Mucosa of gallbladder (tissue), 1 donor: ENCODE measurements around the gene OR56A5. TPM values are rescaled to one million over a fixed set of nuclear protein-coding genes. Genes with fewer than 3 reads are reported as not detected.
"Not testable (repeated sequence)": the region's sequence is repeated elsewhere in the genome, so short reads cannot be mapped to it uniquely, and the experiment has no call there.

Source experiments
- DNase-seq: peaks from one replicate; pipeline ENCODE4 v3.0.0-alpha.2; 2020; ENCODE audit warnings: low spot score
- total RNA-seq: library from RNA; stranded (reverse); gene quantifications from one replicate; pipeline ENCODE4 v1.2.1, GENCODE V29; 2021
- donor health status: DM: no; HTN: no; CAD: no.

OR56A5 gene, protein sequence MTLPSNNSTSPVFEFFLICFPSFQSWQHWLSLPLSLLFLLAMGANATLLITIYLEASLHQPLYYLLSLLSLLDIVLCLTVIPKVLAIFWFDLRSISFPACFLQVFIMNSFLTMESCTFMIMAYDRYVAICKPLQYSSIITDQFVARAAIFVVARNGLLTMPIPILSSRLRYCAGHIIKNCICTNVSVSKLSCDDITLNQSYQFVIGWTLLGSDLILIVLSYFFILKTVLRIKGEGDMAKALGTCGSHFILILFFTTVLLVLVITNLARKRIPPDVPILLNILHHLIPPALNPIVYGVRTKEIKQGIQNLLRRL
- total RNA-seq = not detected

DNA sequence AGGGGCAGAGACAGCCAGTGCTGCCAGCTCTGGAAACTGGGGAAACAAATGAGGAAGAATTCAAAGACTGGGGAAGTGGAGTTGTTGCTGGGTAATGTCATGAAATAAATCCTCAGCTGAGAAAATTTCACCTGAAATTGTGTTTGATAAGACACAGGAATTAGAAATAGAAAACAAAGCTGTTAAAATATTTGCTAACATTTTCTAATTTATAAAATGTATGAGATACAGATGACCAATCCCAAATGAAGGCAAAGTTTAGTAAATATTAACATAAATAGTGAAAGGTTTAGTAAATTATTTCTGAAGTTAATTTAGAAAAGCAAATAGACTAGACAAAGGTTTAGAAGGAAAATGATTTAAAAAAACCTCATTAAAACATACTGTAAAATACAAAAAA, at the start of gene OR56A5:
Gene OR56A5 (minus strand): TSS at position 101 of the 400 bp plus-strand sequence. CDS start 0 bp downstream, at position 101.
- DNase-seq = no peak

DNA sequence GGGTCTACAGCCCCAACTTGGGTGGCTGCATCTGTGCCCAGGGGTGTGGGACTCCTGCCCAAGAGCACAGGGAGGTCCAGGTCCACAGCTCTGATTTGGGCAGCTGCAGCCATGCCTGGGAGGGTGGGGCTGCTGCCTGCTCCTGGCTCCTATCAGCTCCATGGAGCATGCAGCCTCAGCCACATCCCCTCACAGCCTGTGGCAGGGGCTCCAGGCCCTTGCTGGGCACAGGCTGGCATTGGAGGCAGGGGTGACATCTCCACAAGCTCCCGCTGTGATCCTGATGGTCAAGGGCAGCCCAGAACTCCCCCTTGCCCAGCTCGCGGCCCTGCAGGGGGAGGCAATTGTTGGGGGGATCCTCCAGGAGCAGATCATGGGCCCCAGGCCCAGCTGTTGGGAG, 44.7 kb upstream of the OR56A5 start:
- DNase-seq = no peak

DNA sequence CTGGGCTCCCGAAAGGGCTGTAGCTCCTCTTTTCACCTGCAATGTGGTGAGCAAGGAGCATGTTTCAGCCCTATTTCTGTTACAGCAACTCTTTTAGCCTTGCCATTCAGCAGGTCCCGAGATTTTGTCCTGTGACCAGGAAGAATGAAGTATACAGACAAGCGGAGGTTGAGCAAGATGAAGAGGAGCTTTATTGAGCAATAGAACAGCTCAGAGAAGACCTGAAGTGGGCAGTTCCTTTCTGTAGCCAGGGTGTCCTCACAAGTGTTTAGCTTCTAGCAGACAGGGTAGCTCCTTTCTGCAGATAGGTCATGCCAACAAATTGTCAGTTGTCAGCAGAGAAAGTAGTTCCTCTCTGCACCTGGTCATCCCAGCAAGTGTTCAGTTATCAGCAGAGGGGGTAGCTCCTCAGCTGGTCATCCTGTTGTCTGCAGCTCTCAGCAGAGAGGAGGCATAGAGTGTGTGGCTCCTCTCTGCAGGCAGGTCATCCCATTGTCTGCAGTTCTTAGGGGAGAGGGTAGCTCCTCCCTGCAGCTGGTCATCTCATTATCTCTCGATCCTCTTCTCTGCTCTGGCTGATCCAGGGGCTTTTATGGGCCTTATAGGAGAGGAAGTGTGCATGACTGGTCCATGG, 43.9 kb upstream of the OR56A5 start:
- DNase-seq = no peak

DNA sequence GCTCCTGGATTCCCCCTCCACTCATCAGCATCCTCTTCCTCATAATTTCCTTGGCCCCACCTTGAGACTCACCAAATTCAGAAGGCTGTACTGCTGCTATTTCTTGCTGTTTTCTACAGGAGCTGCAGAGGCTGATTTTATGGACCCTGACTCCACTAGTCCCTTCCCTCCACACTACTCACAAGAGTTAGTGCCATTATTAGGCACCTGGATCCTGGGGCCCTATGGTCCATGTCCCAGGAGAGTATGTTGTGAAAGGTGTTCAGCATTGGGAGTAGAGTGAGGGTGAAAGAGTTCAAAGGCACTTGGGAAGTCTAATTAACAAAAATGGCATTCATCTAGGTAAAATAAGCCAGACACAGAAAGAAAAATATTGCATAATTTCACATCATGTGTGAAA, 38.6 kb upstream of the OR56A5 start, which contains the start of gene OR56A4:
Gene OR56A4 (minus strand): TSS at position 101 of the 400 bp plus-strand sequence. CDS start 3,954 bp downstream, outside the sequence.
- DNase-seq = no peak

DNA sequence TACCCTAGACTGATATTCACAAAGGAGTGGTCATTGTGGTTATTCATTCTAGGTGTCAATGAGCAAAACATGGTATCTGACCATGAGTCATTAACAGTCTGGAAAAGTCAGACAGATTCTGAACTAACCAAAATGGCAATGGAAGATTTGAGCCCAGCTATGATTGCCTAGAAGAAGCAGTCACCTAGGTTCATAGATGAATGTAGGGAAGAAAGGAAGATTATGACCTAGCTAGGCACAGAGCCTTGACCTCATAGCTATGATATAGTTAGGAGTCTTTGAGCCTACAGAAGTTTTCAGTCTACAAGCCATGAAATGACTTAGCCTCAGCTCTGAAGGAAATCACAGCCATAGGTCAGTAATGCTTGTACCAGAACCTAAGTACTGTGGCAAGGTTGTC, 38.1 kb upstream of the OR56A5 start:
- no peak for DNase-seq

DNA sequence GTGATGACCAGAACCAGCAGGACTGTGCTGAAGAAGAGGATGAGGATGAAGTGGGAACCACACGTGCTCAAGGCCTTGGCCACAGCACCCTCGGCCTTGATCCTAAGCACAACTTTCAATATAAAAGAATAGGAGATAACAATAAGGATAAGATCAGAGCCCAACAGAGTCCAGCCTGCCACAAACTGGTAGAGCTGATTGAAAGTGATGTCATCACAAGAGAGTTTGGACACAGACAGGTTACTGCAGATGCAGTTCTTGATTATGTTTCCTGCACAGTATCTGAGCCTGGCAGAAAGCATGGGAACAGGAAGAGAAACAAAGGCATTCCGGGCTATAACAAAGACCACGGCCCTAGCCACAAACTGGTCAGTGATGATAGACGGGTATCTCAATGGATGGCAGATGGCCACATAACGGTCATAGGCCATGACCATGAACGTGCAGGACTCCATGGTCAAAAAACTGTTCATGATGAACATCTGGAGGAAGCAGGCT, 34.0 kb upstream of the OR56A5 start:
- DNase-seq = no peak

DNA sequence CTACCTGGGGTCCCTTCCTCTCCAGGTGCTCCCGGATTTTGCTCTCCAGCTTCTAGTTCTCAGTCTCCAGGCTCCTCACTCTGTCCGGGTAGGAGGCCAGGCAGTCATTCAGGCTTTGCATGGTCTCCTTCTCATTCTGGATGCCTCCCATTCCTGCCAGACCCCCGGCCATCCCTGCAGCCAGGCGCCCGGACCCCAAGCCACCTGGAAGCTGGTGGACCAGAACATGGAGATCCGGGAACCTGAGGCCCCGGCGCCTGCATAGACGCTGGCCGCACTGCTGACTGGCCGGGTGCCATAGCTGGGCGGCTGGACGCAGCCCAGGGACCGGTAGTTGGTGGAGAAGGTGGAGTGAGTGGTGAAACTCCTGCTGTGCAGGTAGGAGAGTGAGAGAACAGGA, 26.5 kb upstream of the OR56A5 start:
- no peak for DNase-seq

DNA sequence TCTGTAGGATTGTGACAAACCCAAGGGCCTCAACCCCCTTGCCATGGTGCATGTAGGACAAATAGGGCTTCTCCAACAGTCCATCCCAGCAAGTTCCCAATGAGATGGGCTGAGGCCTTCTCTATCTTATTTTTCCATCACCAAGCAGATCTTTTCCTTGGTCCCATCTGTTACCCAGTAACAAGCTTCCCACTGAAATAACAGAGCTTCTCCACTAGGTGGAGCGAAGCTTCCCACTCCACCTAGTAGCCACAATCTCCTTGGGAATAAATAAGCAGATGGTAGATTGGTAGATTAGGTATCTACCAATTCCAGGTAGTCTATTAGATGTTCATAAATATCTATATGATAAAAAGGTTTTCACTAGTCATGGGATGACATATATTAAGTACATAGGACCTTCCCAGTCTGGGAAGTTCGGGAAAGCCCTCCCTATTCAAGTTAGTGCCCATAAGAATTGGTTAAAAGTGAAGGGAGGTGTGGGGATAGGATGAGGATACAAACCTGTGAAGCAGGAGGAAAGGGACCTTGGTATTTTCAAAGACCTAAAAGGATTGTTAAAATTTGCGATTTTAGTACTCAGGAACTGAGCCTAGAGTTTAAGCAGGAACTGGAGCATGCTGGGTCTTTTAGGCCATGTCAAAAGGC, 24.4 kb upstream of the OR56A5 start:
- DNase-seq = no peak

DNA sequence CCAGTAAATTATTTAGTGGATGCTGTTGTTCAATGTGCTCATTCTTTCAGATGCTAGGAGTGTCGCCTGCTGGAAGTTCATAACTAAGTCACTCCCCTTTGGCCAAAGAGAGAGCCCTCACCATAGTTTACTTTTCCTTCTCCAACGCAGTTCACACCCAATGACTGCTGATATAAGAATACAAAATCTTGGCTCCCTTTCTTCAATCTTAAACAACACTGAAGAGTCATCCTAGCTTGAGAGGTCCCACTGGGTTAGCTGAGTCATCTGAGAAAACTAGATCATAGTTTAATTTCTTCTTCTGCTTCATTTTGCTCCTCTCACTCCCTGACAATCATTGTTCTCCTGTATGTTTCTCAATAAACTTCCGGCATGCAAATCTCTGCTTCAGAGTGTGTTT, 23.9 kb upstream of the OR56A5 start:
- DNase-seq = no peak

DNA sequence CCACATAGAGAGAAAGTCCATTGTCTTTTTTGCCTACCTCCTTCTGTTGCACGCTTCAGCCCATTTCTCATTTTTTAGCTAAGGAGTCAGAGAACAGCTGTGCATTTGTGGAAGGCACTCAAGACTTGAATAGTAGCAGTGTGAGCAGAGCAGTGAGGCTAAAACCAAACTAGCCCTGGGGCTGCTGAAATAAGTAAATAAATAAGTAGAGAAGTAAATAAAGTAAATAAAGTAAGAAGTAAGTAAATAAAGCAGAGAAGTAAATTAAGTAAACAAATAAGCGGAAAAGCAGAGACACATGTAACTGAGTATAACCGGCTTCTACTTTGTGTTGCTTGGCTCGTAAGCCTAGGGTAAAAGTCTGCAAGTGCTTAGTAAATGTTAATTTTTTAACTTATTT, 20.9 kb upstream of the OR56A5 start:
- DNase-seq = no peak

DNA sequence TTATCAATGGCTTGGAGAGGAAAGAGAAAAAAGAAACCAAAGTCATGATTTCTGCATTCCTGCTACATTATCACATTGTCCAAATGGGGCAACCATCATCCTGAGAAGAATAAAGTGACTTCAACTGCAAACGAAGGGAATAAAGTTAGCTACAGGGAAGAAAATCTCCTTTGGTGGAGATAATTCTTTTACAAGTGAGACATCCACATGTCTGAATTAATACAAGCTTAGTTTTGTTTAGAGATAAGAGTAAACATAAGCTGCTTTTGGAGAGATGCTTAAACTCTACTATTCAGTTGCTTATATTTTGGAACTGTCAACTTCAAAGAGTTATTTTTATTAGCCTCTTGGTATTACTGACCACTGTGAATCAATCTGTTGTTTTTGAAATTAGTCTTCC, 18.6 kb upstream of the OR56A5 start, which contains the start of gene OR52L1:
Gene OR52L1 (minus strand): TSS at position 101 of the 400 bp plus-strand sequence. CDS start 55 bp downstream, at position 46.
- DNase-seq = no peak

DNA sequence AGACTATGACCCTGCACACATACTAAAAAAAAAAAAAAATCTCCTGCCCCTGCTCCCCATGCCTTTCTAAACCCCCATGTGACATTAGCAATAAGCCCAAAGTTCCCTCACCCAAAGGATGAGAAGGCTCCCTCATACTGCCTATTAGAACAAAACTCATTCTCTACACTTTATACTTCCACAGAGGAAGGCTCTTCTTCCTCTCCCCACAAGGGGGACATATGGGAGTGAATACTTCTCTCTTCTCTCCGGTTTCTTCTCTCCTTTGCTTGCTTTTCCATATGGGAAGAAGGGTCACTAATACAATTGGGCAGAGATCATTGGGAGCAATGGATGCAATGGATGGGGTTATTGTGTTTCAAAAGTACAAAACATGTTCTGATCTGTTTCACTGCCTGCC, 15.1 kb upstream of the OR56A5 start:
- no peak for DNase-seq

DNA sequence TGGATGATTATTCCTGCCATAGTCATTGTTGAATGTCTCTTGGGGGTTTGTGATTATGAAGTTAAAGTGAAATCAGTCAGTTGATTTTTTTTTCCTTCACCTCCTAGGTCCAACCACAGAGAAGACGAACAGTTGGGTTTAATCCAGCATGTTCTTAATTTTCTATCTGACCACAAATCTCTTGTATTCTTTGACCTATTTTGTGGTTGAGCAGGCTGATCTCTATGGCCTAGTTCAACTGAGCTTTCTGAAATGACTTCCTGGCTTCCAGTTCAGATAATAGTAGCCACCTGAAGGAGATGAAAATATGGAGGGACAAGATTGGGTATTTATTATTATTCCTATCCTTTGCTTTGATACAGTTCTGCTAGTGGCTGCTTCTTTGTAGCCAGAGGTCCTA, 5.2 kb upstream of the OR56A5 start:
- no peak for DNase-seq

DNA sequence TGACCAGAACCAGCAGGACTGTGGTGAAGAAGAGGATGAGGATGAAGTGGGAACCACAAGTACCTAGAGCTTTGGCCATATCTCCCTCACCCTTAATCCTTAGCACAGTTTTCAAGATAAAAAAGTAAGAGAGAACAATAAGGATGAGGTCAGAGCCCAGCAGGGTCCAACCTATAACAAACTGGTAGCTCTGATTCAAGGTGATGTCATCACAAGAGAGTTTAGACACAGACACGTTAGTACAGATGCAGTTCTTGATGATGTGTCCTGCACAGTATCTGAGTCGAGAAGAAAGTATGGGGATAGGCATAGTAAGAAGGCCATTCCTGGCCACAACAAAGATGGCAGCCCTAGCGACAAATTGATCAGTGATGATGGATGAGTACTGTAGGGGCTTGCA, 586 bp downstream of the OR56A5 start:
- no peak for DNase-seq

DNA sequence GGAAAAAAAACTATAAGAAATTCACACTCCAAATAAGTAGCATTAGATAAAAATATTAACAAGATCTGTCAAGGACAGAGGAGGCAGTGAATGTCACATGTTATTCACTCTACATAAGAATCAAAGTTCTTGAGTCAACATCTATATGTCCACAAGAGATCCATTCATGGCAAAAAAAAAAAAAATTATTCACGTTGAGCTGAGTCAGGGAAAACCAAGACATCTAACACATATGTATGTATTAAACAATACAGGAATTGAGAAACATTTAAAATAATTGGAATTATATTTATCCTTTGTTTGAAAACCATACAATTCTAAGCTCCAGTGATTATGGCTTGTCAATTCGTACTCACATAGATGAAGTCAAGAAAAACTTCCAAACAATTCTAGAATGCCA, 1.3 kb downstream of the OR56A5 start:
- DNase-seq = no peak

DNA sequence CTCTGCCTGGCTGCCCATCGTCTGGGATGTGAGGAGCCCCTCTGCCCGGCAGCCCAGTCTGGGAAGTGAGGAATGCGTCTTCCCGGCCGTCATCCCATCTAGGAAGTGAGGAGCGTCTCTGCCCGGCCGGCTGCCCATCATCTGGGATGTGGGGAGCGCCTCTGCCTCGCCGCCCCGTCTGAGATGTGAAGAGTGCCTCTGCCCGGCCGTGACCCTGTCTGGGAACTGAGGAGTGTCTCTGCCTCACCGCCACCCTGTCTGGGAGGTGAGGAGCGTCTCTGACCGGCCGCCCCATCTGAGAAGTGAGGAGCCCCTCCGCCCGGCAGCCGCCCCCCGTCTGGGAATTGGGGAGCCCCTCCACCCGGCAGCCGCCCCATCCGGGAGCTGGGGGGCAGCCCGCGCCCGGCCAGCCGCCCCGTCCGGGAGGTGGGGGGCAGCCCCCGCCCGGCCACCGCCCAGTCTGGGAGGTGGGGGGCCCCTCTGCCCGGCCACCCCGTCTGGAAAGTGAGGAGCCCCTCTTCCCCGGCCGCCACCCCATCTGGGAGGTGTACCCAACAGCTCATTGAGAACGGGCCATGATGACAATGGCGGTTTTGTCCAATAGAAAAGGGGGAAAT, 7.5 kb downstream of the OR56A5 start:
- DNase-seq = not testable (repeated sequence)

DNA sequence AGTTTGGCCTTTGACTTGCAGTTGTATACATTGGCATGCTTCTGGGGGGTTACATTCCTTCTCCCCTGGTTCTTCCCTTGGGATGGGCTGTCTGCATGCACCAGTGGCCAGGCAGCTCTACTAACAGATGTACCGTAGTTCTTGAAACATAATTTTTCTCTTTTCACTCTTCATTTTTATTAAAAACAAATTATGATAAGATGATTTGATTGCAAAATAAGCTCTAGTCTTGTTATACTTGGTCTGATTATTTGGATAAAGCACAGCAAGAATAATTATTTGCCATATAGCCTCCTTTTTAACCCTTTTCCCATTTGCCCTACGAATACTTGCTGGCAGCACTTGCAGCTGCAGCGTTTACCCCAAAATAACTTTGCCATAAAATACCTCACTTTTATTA, 12.7 kb downstream of the OR56A5 start:
- DNase-seq = no peak

DNA sequence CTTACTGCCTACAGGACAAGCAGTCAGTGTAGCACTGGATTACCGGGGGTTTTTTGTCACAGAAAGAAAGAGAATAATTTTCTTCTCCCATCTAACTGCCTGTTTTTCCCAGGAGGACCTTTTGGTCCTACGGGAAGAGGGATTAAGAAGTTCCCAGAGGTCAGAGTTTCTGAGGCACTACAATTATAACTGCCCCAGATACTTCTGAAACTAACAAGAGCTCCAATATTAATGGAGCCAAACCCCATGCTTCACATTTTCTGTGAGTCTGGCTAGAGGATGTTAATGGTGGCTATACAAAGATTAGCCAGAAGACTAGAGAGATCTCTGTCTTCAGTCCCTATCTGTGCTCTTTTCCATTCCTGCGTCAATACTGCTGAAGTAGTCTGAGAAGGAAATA, 26.3 kb downstream of the OR56A5 start, which contains the start of gene OR56A3:
Gene OR56A3 (plus strand): TSS at position 301 of the 400 bp plus-strand sequence. CDS start 5,096 bp downstream, outside the sequence.
- DNase-seq = no peak

DNA sequence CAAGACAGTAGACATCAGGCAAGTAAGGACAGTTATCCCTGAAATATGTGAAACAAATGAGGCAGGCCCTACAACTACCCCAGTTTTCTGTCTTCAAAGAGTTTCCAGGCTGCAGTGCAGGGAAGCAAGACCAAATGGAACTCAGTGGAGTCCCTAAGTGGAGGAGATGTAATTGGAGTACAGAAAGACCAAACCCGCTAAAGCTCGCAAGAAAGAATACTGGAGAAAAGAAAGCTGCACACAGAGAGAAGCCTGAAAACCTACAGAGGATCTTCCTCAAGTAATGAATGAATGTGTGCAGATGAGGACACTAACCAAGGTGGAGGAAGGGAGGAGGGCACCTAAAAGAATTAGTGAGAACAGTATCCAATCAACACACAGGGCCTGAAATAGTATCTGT, 27.5 kb downstream of the OR56A5 start:
- no peak for DNase-seq

DNA sequence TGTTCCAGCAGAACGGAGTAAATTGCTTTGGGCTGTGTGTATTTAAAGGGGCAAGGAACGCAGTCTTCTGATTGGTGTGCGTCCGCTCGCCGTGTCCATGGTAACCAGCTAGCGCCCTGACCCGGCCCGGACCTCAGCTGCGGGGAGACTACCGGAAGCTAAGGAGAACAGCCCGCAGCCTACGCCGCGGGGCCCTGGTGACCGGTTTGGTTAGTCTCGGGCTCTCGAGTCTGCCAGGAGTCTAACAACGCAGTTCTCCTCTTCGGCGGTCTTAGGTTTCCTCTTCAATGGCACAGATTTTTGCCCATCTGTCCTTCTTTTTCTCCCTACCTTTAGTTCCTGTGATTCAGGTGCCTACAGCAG, 29.7 kb downstream of the OR56A5 start:
- no peak for DNase-seq

DNA sequence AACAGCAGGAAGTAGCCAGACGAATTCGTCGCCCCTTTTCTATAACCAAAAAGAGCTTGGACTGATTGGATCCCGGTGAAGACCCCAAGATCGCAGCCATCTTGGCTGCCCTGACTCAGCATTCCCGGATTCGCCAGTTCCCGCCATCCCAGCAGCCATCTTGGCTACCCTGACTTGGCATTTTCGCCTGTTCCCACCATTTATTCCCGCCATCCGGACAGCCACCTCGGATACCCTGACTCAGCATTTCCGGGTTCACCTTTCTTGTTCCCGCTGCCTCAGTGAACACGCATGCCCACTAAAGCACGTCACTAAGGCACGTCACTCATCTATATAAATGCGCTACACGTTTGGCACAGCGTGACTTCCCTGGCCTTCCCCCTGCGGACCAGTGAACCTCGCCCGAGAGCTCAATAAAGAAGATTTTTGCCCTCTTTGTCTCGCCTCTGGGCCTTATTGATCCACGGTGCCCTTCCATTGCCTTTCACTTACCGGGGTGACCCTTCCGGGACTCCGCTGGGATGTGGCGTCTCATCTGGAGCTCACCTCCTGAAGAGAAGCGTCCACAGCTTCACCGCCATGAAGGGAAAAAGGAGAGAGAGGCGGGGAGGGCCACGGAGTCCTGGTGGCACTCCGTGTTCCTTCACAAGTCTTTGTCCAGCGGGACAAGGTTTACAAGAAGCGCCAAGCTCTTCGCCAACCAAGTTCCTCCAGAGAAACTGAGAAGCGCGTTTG, 30.3 kb downstream of the OR56A5 start:
- DNase-seq = no peak
